Osteocyte (in vitro differentiated cells): ENCODE results near the gene SYT5. TPM values are rescaled to one million over a fixed set of nuclear protein-coding genes. Genes with fewer than 3 reads are reported as not detected.

ENCODE experiments used
- DNase-seq: peaks from one replicate; pipeline ENCODE4 v3.0.0; 2021; ENCODE audit warnings: mixed read lengths; ENCODE audit not compliant: unreplicated experiment; ENCODE audit errors: extremely low spot score
- H3K27ac Mint-ChIP-seq: one replicate; pipeline ENCODE4 v1.8.0; 2021; ENCODE audit warnings: mild to moderate bottlenecking, mixed read lengths; ENCODE audit not compliant: unreplicated experiment
- H3K27me3 Mint-ChIP-seq: one replicate; pipeline ENCODE4 v1.8.0; 2021; ENCODE audit warnings: mixed read lengths; ENCODE audit not compliant: unreplicated experiment
- H3K36me3 Mint-ChIP-seq: one replicate; pipeline ENCODE4 v1.8.0; 2021; ENCODE audit warnings: mixed read lengths; ENCODE audit not compliant: unreplicated experiment
- H3K4me1 Mint-ChIP-seq: one replicate; pipeline ENCODE4 v1.8.0; 2021; ENCODE audit warnings: mixed read lengths; ENCODE audit not compliant: unreplicated experiment
- H3K4me3 Mint-ChIP-seq: one replicate; pipeline ENCODE4 v1.8.0; 2021; ENCODE audit warnings: mild to moderate bottlenecking, moderate library complexity, mixed read lengths; ENCODE audit not compliant: unreplicated experiment
- H3K9me3 Mint-ChIP-seq: one replicate; pipeline ENCODE4 v1.8.0; 2021; ENCODE audit warnings: mixed read lengths; ENCODE audit not compliant: unreplicated experiment
- total RNA-seq: library from RNA; stranded (reverse); gene quantifications from 2 replicates; pipeline ENCODE4 v1.2.1, GENCODE V29; 2021
- TF ChIP-seq, protein P1 (sequence below): fragments of 200-600 bp; sonication (generic); IDR thresholded peaks from 2 replicates; pipeline ENCODE4 v1.5.0; 2021; ENCODE audit warnings: antibody characterized with exemption, mild to moderate bottlenecking, moderate library complexity

Gene SYT5
- total RNA-seq, 1 donor from 2014 or later = not detected

DNA sequence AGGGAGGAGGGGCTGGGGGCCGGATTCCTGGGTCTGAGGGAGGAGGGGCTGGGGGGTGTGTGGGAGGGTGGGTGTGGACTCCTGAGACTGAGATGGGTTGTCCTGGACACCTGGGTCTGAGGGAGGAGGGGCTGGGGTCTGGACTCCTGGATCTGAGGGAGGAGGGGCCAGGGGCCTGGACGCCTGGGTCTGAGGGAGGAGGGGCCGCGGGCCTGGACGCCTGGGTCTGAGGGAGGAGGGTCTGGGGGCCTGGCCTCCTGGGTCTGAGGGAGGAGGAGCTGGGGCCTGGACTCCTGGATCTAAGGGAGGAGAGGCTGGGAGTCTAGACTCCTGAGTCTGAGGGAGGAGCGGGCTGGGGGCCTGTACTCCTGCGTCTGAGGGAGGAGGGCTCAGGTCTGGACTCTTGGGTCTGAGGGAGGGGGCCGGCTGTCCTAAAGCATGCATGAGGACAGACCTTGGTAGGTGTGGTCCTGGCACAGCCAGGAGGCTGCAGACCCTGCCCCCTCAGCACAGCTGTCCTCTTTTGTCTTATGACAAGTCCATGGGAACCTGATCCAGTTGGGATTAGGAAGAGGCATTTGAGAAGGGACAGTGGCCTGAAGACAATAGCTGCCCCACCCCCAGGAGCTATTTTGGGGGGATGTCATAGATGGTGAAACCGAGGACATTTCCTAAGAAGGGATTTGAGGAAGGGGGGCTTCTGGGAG, 32.4 kb downstream of the SYT5 start:
- Mint-ChIP-seq H3K4me3 (no peak overlapping the region), H3K4me1 (peaks cover 2% of the 10 kb centered on the region), H3K27me3 (peaks cover 49% of the 10 kb centered on the region), H3K9me3 (no peaks in the 10 kb centered on the region), H3K36me3 (no peaks in the 10 kb centered on the region), H3K27ac (no peak overlapping the region)
- TF ChIP-seq, protein P1, sequence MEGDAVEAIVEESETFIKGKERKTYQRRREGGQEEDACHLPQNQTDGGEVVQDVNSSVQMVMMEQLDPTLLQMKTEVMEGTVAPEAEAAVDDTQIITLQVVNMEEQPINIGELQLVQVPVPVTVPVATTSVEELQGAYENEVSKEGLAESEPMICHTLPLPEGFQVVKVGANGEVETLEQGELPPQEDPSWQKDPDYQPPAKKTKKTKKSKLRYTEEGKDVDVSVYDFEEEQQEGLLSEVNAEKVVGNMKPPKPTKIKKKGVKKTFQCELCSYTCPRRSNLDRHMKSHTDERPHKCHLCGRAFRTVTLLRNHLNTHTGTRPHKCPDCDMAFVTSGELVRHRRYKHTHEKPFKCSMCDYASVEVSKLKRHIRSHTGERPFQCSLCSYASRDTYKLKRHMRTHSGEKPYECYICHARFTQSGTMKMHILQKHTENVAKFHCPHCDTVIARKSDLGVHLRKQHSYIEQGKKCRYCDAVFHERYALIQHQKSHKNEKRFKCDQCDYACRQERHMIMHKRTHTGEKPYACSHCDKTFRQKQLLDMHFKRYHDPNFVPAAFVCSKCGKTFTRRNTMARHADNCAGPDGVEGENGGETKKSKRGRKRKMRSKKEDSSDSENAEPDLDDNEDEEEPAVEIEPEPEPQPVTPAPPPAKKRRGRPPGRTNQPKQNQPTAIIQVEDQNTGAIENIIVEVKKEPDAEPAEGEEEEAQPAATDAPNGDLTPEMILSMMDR = no peak
- no peak for DNase-seq

DNA sequence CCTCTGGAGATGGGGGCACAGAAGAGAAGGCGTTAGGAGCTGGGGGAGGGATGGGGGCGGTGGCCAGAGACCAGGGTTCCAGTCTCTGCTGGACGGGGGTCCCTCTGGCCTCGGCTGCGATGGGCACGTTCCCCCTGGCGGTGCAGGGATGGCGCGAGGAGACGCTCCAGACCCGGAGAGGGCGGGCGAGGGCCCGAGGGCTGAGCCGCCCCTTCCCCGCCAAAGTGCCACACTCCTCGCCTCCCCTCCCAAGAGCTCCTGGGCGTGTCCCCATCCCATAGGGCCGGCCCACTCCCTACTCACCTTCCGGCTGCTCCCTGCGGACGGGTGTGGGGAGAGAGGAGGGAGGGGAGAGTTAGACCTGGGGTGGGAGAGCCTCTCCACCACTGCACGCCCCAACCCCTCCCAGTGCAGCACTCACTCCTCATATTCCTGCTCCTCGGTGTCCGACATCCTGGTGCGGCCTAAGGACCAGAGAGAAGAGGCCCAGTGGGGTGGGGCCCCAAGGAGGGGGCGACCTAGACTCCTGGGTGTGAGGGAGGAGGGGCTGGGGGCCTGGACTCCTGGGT, 33.3 kb downstream of the SYT5 start:
- DNase-seq = no peak
- Mint-ChIP-seq H3K4me3 (no peak overlapping the region), H3K27ac (no peak overlapping the region), H3K36me3 (no peaks in the 10 kb centered on the region), H3K9me3 (no peaks in the 10 kb centered on the region), H3K4me1 (peaks cover 2% of the 10 kb centered on the region), H3K27me3 (peaks cover 51% of the 10 kb centered on the region)
- TF ChIP-seq, protein P1 = no peak

DNA sequence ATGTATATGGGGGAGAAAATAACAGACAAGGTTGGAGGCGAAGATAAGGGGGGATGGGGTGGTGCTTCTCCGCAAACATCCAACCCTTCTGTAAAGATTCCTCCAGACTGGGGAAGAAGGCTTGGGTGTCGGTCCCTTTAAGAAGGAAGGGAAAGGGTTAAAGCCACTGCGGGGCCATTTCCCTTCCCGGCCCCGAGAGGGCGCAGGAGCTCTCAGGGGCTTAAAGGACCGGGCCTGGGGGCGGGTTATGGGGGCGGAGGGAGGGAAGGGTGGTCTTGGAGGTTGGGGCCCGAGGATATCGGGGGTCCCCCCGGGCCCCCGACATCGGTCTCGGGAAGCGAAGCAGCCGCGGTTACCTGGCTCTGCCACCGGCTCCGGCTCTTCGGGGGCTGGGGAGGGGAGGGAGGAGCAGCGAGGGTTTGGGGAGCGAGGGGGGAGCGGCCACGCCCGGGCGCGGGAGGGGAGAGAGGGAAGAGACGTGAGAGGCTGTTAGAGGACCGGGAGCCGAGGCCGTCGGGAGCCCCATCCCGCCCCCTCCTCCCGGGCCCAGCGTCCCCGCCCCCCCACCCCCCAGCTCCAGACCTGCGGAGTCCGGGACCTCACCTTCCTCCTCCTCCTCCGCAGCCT, 33.9 kb downstream of the SYT5 start:
- TF ChIP-seq, protein P1 = peak; percentile 53
- H3K36me3 Mint-ChIP-seq = no peaks in the 10 kb centered on the region
- DNase-seq = no peak
- no peak overlapping the region for H3K4me3 Mint-ChIP-seq
- peaks cover 5% of the 10 kb centered on the region for H3K4me1 Mint-ChIP-seq
- peaks cover 53% of the 10 kb centered on the region for H3K27me3 Mint-ChIP-seq
- H3K9me3 Mint-ChIP-seq = no peaks in the 10 kb centered on the region
- H3K27ac Mint-ChIP-seq = no peak overlapping the region

DNA sequence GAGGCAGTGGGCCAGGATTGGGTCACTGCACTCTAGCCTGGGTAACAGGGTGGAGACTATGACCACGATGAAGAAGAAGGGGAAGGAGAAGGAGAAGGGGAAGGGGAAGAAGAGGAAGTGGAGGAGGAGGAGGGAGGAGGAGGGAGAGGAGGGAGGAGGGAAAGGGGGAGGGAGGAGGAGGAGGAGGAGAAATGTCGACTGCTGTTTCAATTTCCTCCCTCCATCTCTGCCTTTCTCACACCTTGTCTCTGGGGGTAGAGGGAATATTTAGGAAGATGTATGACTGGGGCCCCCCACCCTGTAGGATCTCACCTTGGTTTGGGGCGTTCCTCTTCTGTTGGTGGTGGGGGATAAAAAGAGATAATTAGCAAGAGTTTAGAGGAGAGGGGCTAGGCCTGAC, 34.9 kb downstream of the SYT5 start:
- no peak for DNase-seq
- Mint-ChIP-seq H3K9me3 (no peaks in the 10 kb centered on the region), H3K27me3 (peaks cover 47% of the 10 kb centered on the region), H3K27ac (no peak overlapping the region), H3K36me3 (no peaks in the 10 kb centered on the region), H3K4me1 (peaks cover 7% of the 10 kb centered on the region), H3K4me3 (no peak overlapping the region)
- TF ChIP-seq, protein P1 = no peak

DNA sequence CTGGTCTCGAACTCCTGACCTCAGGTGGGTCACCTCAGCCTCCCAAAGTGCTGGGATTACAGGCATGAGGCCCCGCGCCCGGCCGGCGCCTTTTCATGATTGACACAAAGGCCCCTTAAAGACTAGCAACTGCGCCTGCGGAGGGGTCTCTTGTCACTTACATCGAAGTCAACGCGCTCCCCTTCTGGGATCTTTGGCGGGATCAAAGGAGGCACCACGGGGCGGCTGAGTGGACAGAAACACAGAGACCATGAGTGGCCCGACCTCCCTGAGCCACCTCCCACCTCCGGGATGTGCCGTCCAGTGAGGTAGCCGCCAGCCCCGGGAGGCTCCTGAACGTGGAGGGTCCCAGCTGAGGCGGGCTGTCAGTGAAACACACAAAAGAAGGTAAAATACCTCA, 38.4 kb downstream of the SYT5 start:
- TF ChIP-seq, protein P1 = no peak
- Mint-ChIP-seq H3K27ac (no peak overlapping the region), H3K9me3 (no peaks in the 10 kb centered on the region), H3K4me1 (peaks cover 4% of the 10 kb centered on the region), H3K4me3 (no peak overlapping the region), H3K27me3 (peaks cover 31% of the 10 kb centered on the region), H3K36me3 (no peaks in the 10 kb centered on the region)
- DNase-seq = no peak
